ENCODE results near the gene AGPAT3.
A peak's percentile ranks its signal among the peaks of the same experiment; 100 is the strongest.

Gene AGPAT3

GRCh38 chr21:43916691-43917514 lies 51.9 kb downstream of the AGPAT3 start:
- H3K4me3 ChIP-seq (ENCODE audit: low read depth, low read length) = peak overlapping the region; percentile 13
- no peak for TF ChIP-seq CTCF (IDR thresholded peaks at IDR 0.05; ENCODE audit: low read depth, low read length)
- no peak for DNase-seq (ENCODE audit: low read depth, low spot score)
- in situ Hi-C loops (cut with HindIII; ENCODE audit: low sequenced_read_pairs) = no loop called here

GRCh38 chr21:43917515-43918384 lies 52.7 kb downstream of the AGPAT3 start:
- in situ Hi-C loops (cut with HindIII; ENCODE audit: low sequenced_read_pairs) = no loop called here
- DNase-seq (ENCODE audit: low read depth, low spot score) = no peak
- TF ChIP-seq CTCF (IDR thresholded peaks at IDR 0.05; ENCODE audit: low read depth, low read length) = no peak
- no peak overlapping the region for H3K4me3 ChIP-seq (ENCODE audit: low read depth, low read length)

- H3K4me3 ChIP-seq (ENCODE audit: low read depth, low read length) = no peak overlapping the region
- in situ Hi-C loops (cut with HindIII; ENCODE audit: low sequenced_read_pairs) = no loop called here
Measured at GRCh38 chr21:43918385-43918947, 53.4 kb downstream of the AGPAT3 start.

GRCh38 chr21:43919283-43919682 lies 54.3 kb downstream of the AGPAT3 start:
- no peak for DNase-seq (ENCODE audit: low read depth, low spot score)
- no peak for TF ChIP-seq CTCF (IDR thresholded peaks at IDR 0.05; ENCODE audit: low read depth, low read length)
- H3K4me3 ChIP-seq (ENCODE audit: low read depth, low read length) = no peak overlapping the region
- in situ Hi-C loops (cut with HindIII; ENCODE audit: low sequenced_read_pairs) = no loop called here

More at GRCh38 chr21:43918385-43918947, 53.4 kb downstream of the AGPAT3 start:
- TF ChIP-seq CTCF (IDR thresholded peaks at IDR 0.05; ENCODE audit: low read depth, low read length) = no peak
- DNase-seq (ENCODE audit: low read depth, low spot score) = no peak

- in situ Hi-C loops (cut with HindIII; ENCODE audit: low sequenced_read_pairs) = no loop called here
- H3K4me3 ChIP-seq (ENCODE audit: low read depth, low read length) = no peak overlapping the region
- no peak for TF ChIP-seq CTCF (IDR thresholded peaks at IDR 0.05; ENCODE audit: low read depth, low read length)
- DNase-seq (ENCODE audit: low read depth, low spot score) = no peak
Measured at GRCh38 chr21:43919871-43920801, 55.1 kb downstream of the AGPAT3 start.
